M059J (cell line): Measurements from ENCODE around the gene ACADVL. TPM values are rescaled to one million over a fixed set of nuclear protein-coding genes. Genes with fewer than 3 reads are reported as not detected.

Experiments used
- total RNA-seq: library from RNA; depleted of rRNA; stranded (reverse); fragments of >200 nt; shearing (Covaris generic); gene quantifications from 2 replicates; pipeline ENCODE4 v1.2.3, GENCODE V29; 2014; rRNA removed

ACADVL gene
- total RNA-seq, 1 experiment from 2014 or later, result 491 TPM

Other genes starting within 250 kb of the ACADVL start
- gene ALOX12, start 223.9 kb upstream of the ACADVL start, total RNA-seq, result not detected in 2 replicates
- gene RNASEK, start 207.3 kb upstream of the ACADVL start, total RNA-seq, result 262 and 391 TPM in 2 replicates
- not detected in 2 replicates for gene BCL6B, start 196.9 kb upstream of the ACADVL start, total RNA-seq
- 0.30 and 0.54 TPM in 2 replicates for gene SLC16A13, start 183.9 kb upstream of the ACADVL start, total RNA-seq
- gene SLC16A11, start 175.8 kb upstream of the ACADVL start, total RNA-seq, result not detected in 2 replicates
- not detected in 2 replicates for gene CLEC10A, start 139.7 kb upstream of the ACADVL start, total RNA-seq
- gene ASGR2, start 105.1 kb upstream of the ACADVL start, total RNA-seq, result not detected in 2 replicates
- not detected in 2 replicates for gene ASGR1, start 40.6 kb upstream of the ACADVL start, total RNA-seq
- gene DLG4, start 102 bp upstream of the ACADVL start, total RNA-seq, result 4.7 and 7.8 TPM in 2 replicates
- gene DVL2, start 14.6 kb downstream of the ACADVL start, total RNA-seq, result 23.9 and 39.1 TPM in 2 replicates
- 49.6 and 53.3 TPM in 2 replicates for gene PHF23, start 19.5 kb downstream of the ACADVL start, total RNA-seq
- gene GABARAP, start 22.5 kb downstream of the ACADVL start, total RNA-seq, result 575 and 595 TPM in 2 replicates
- 38.4 and 42.6 TPM in 2 replicates for gene CTDNEP1, start 31.8 kb downstream of the ACADVL start, total RNA-seq
- gene ELP5, start 32.3 kb downstream of the ACADVL start, total RNA-seq, result 75.1 and 75.3 TPM in 2 replicates
- gene CLDN7, start 42.5 kb downstream of the ACADVL start, total RNA-seq, result 0.10 and 2.4 TPM in 2 replicates
- gene SLC2A4, start 61.8 kb downstream of the ACADVL start, total RNA-seq, result 0.44 TPM in 1 of 2 replicates, not detected in the other
- gene YBX2, start 74.7 kb downstream of the ACADVL start, total RNA-seq, result 0.39 and 0.79 TPM in 2 replicates
- 428 and 432 TPM in 2 replicates for gene EIF5A, start 87.7 kb downstream of the ACADVL start, total RNA-seq
- gene GPS2, start 95.4 kb downstream of the ACADVL start, total RNA-seq, result 94.3 and 118 TPM in 2 replicates
- gene NEURL4, start 109.4 kb downstream of the ACADVL start, total RNA-seq, result 3.6 and 8.0 TPM in 2 replicates
- gene ACAP1, start 116.6 kb downstream of the ACADVL start, total RNA-seq, result not detected in 2 replicates
- gene KCTD11, start 132.2 kb downstream of the ACADVL start, total RNA-seq, result 3.5 and 7.1 TPM in 2 replicates
- gene TMEM95, start 135.2 kb downstream of the ACADVL start, total RNA-seq, result not detected in 2 replicates
- gene TNK1, start 161.2 kb downstream of the ACADVL start, total RNA-seq, result 0.62 and 0.67 TPM in 2 replicates
- 17.0 and 29.2 TPM in 2 replicates for gene PLSCR3, start 174.6 kb downstream of the ACADVL start, total RNA-seq
- 122 and 146 TPM in 2 replicates for gene TMEM256, start 184.2 kb downstream of the ACADVL start, total RNA-seq
- 8.9 and 16.5 TPM in 2 replicates for gene NLGN2, start 187.9 kb downstream of the ACADVL start, total RNA-seq
- not detected in 2 replicates for gene SPEM1, start 200.4 kb downstream of the ACADVL start, total RNA-seq
- not detected in 2 replicates for gene SPEM2, start 205.7 kb downstream of the ACADVL start, total RNA-seq
- gene SPEM3, start 208.9 kb downstream of the ACADVL start, total RNA-seq, result not detected in 2 replicates
- 5.3 and 10.0 TPM in 2 replicates for gene TMEM102, start 215.5 kb downstream of the ACADVL start, total RNA-seq
- 3.7 and 5.0 TPM in 2 replicates for gene FGF11, start 219.6 kb downstream of the ACADVL start, total RNA-seq
- gene CHRNB1, start 225.1 kb downstream of the ACADVL start, total RNA-seq, result 10.7 and 16.6 TPM in 2 replicates